HEK293 (cell line): ENCODE data around the gene TEAD3.

Experiments
- CTCF ChIA-PET: fragments of 350-600 bp; formaldehyde crosslinking; extraction: SDS; loops from one replicate; lab custom pipeline; 2021; ENCODE audit warnings: antibody characterized with exemption; lab: Yijun Ruan, JAX
- POLR2A ChIA-PET: fragments of 300-600 bp; formaldehyde crosslinking; extraction: SDS; loops from one replicate; lab custom pipeline; 2020; ENCODE audit warnings: antibody characterized with exemption, inconsistent platforms; lab: Yijun Ruan, JAX
- H3K27ac ChIP-seq: fragments of 200-500 bp; sonication (Bioruptor generic); 2 replicates; pipeline ENCODE4 v1.5.1; 2014; ENCODE audit warnings: low read depth, low read length, control low read depth, inconsistent platforms; ENCODE audit errors: extremely low read depth
- H3K36me3 ChIP-seq, 2 experiments: fragments of 200-500 bp in 1 of 2; sonication (Bioruptor generic) in 1 of 2; 1 replicate in 1 of 2; 2 replicates in 1 of 2; pipeline ENCODE4 v1.5.1; 2014 to 2017; ENCODE audit warnings: inconsistent platforms in 2 of 2, low read length in 2 of 2; ENCODE audit not compliant: control insufficient read depth in 2 of 2, insufficient read depth in 1 of 2
- H3K4me1 ChIP-seq: fragments of 200-500 bp; sonication (Bioruptor generic); 2 replicates; pipeline ENCODE4 v1.5.1; 2014; ENCODE audit warnings: mild to moderate bottlenecking, low read length, inconsistent platforms; ENCODE audit not compliant: control insufficient read depth, insufficient read depth
- H3K4me3 ChIP-seq: 2 replicates; pipeline ENCODE4 v1.5.1; 2011; ENCODE audit warnings: low read depth, mild to moderate bottlenecking, control low read depth, low read length, moderate library complexity
- H3K9me3 ChIP-seq: fragments of 200-500 bp; sonication (Bioruptor generic); 2 replicates; pipeline ENCODE4 v1.5.1; 2014; ENCODE audit warnings: low read depth, low read length, inconsistent platforms; ENCODE audit not compliant: control insufficient read depth, insufficient read depth
- AEBP2 ChIP-seq: fragments of 450-650 bp; formaldehyde crosslinking; IDR thresholded peaks from 2 replicates; pipeline ENCODE4 v1.5.1; 2016; ENCODE audit warnings: missing biosample characterization, missing genetic modification characterization, borderline replicate concordance
- ATF2 ChIP-seq: fragments of 450-650 bp; formaldehyde crosslinking; IDR thresholded peaks from 2 replicates; pipeline ENCODE4 v1.5.1; 2016; ENCODE audit warnings: missing biosample characterization, missing genetic modification characterization, low read depth
- BCL6B ChIP-seq: fragments of 450-650 bp; formaldehyde crosslinking; IDR thresholded peaks from 2 replicates; pipeline ENCODE4 v1.5.1; 2017; ENCODE audit warnings: missing biosample characterization, missing genetic modification characterization
- KLF7 ChIP-seq: fragments of 450-650 bp; formaldehyde crosslinking; IDR thresholded peaks from 2 replicates; pipeline ENCODE4 v1.5.1; 2016; ENCODE audit warnings: missing biosample characterization, missing genetic modification characterization, borderline replicate concordance
- PATZ1 ChIP-seq: fragments of 450-650 bp; formaldehyde crosslinking; IDR thresholded peaks from 2 replicates; pipeline ENCODE4 v1.5.1; 2016; ENCODE audit warnings: missing biosample characterization, missing genetic modification characterization
- ZBTB1 ChIP-seq: fragments of 450-650 bp; formaldehyde crosslinking; IDR thresholded peaks from 2 replicates; pipeline ENCODE4 v1.5.1; 2016; ENCODE audit warnings: missing biosample characterization, missing genetic modification characterization
- ZBTB20 ChIP-seq: fragments of 450-650 bp; formaldehyde crosslinking; IDR thresholded peaks from 2 replicates; pipeline ENCODE4 v1.5.1; 2016; ENCODE audit warnings: missing biosample characterization, missing genetic modification characterization
- ZBTB26 ChIP-seq: fragments of 450-650 bp; formaldehyde crosslinking; optimal IDR thresholded peaks from 2 replicates; pipeline ENCODE3; 2016; ENCODE audit warnings: missing biosample characterization, mild to moderate bottlenecking, missing genetic modification characterization
- ZEB2 ChIP-seq: fragments of 450-650 bp; formaldehyde crosslinking; IDR thresholded peaks from 2 replicates; pipeline ENCODE4 v1.5.1; 2016; ENCODE audit warnings: missing biosample characterization, missing genetic modification characterization
- ZNF133 ChIP-seq: fragments of 450-650 bp; formaldehyde crosslinking; IDR thresholded peaks from 2 replicates; pipeline ENCODE4 v1.5.1; 2016; ENCODE audit warnings: missing biosample characterization, missing genetic modification characterization
- ZNF404 ChIP-seq: fragments of 450-650 bp; formaldehyde crosslinking; IDR thresholded peaks from 2 replicates; pipeline ENCODE4 v1.5.1; 2017; ENCODE audit warnings: missing biosample characterization, missing genetic modification characterization
- ZNF645 ChIP-seq: fragments of 450-650 bp; formaldehyde crosslinking; IDR thresholded peaks from 2 replicates; pipeline ENCODE4; 2016; ENCODE audit warnings: missing biosample characterization, missing genetic modification characterization
- ZNF664 ChIP-seq: fragments of 450-650 bp; formaldehyde crosslinking; IDR thresholded peaks from 2 replicates; pipeline ENCODE4 v1.5.1; 2016; ENCODE audit warnings: missing biosample characterization, missing genetic modification characterization

Gene TEAD3

GRCh38 chr6:35425284-35425683 is 71.6 kb downstream of the TEAD3 start:
- ChIA-PET CTCF (interaction anchor here (0.8 to 1.6 kb wide), 2 partner anchors 10 to 17 kb away, joined by 3 to 5 read pairs; no protein-coding TSS in a partner anchor), POLR2A (no interaction called here)
- Histone ChIP-seq H3K36me3 (peaks cover 0 to 39% of the 10 kb centered on the region in 2 experiments; a peak in 1 of 3 replicates), H3K27ac (no peak overlapping the region), H3K9me3 (no peaks in the 10 kb centered on the region), H3K4me1 (no peaks in the 10 kb centered on the region), H3K4me3 (no peak overlapping the region)
- no peak for TF ChIP-seq ZNF133 (tag by site-specific recombination)
- no peak for TF ChIP-seq ZBTB20 (tag by site-specific recombination)
- TF ChIP-seq ZBTB1 (tag by site-specific recombination) = no peak
- no peak for TF ChIP-seq PATZ1 (tag by site-specific recombination)
- TF ChIP-seq AEBP2 = no peak
- no peak for TF ChIP-seq ZEB2
- no peak for TF ChIP-seq ZBTB26 (tag by site-specific recombination)
- no peak for TF ChIP-seq ATF2 (tag by site-specific recombination)
- no peak for TF ChIP-seq KLF7
- TF ChIP-seq BCL6B (tag by site-specific recombination) = no peak
- no peak for TF ChIP-seq ZNF664
- no peak for TF ChIP-seq ZNF645 (tag by site-specific recombination)
- no peak for TF ChIP-seq ZNF404
